ENCODE results near the gene PRPS2.

PRPS2 gene

GRCh38 chrX:12865359-12865758 is 74.1 kb downstream of the PRPS2 start:
- TF ChIP-seq MAX (IDR thresholded peaks at IDR 0.05), result no peak
- TF ChIP-seq TEAD4 (IDR thresholded peaks at IDR 0.05), result no peak
- no peak for TF ChIP-seq TCF12 (IDR thresholded peaks at IDR 0.05; ENCODE audit: low read depth)
- TF ChIP-seq NFIC (IDR thresholded peaks at IDR 0.05), result no peak
- TF ChIP-seq FOXM1 (IDR thresholded peaks at IDR 0.05; ENCODE audit: borderline replicate concordance, low read depth), result no peak
- TF ChIP-seq, protein P1, sequence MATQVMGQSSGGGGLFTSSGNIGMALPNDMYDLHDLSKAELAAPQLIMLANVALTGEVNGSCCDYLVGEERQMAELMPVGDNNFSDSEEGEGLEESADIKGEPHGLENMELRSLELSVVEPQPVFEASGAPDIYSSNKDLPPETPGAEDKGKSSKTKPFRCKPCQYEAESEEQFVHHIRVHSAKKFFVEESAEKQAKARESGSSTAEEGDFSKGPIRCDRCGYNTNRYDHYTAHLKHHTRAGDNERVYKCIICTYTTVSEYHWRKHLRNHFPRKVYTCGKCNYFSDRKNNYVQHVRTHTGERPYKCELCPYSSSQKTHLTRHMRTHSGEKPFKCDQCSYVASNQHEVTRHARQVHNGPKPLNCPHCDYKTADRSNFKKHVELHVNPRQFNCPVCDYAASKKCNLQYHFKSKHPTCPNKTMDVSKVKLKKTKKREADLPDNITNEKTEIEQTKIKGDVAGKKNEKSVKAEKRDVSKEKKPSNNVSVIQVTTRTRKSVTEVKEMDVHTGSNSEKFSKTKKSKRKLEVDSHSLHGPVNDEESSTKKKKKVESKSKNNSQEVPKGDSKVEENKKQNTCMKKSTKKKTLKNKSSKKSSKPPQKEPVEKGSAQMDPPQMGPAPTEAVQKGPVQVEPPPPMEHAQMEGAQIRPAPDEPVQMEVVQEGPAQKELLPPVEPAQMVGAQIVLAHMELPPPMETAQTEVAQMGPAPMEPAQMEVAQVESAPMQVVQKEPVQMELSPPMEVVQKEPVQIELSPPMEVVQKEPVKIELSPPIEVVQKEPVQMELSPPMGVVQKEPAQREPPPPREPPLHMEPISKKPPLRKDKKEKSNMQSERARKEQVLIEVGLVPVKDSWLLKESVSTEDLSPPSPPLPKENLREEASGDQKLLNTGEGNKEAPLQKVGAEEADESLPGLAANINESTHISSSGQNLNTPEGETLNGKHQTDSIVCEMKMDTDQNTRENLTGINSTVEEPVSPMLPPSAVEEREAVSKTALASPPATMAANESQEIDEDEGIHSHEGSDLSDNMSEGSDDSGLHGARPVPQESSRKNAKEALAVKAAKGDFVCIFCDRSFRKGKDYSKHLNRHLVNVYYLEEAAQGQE (IDR thresholded peaks at IDR 0.05; ENCODE audit: low read depth), result no peak
- no peak for TF ChIP-seq ZBTB7A (IDR thresholded peaks at IDR 0.05; ENCODE audit: low read depth)
- TF ChIP-seq, protein P2, sequence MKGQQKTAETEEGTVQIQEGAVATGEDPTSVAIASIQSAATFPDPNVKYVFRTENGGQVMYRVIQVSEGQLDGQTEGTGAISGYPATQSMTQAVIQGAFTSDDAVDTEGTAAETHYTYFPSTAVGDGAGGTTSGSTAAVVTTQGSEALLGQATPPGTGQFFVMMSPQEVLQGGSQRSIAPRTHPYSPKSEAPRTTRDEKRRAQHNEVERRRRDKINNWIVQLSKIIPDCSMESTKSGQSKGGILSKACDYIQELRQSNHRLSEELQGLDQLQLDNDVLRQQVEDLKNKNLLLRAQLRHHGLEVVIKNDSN (IDR thresholded peaks at IDR 0.05), result no peak
- TF ChIP-seq CREB1 (IDR thresholded peaks at IDR 0.05; ENCODE audit: low read depth), result no peak
- TF ChIP-seq RAD21 (IDR thresholded peaks at IDR 0.05; ENCODE audit: low read depth), result no peak
- TF ChIP-seq EGR1 (IDR thresholded peaks at IDR 0.05), result no peak
- TF ChIP-seq EP300 (IDR thresholded peaks at IDR 0.05; ENCODE audit: borderline replicate concordance), result no peak
- no peak for TF ChIP-seq TAF1 (IDR thresholded peaks at IDR 0.05; ENCODE audit: low read depth)

GRCh38 chrX:12866451-12867377 is 75.5 kb downstream of the PRPS2 start, which contains the start of gene TLR7:
TSS of gene TLR7 (plus strand) at chrX:12867072. CDS start at chrX:12867579, 507 bp downstream.
- TF ChIP-seq CEBPB (IDR thresholded peaks at IDR 0.05), result no peak
- TF ChIP-seq EP300 (IDR thresholded peaks at IDR 0.05; ENCODE audit: borderline replicate concordance), result no peak
- TF ChIP-seq, protein P1 (IDR thresholded peaks at IDR 0.05; ENCODE audit: low read depth), result no peak
- TF ChIP-seq FOXM1 (IDR thresholded peaks at IDR 0.05; ENCODE audit: borderline replicate concordance, low read depth), result no peak
- TF ChIP-seq TCF12 (IDR thresholded peaks at IDR 0.05; ENCODE audit: low read depth), result no peak
- no peak for TF ChIP-seq RAD21 (IDR thresholded peaks at IDR 0.05; ENCODE audit: low read depth)
- TF ChIP-seq, protein P2 (IDR thresholded peaks at IDR 0.05), result no peak
- TF ChIP-seq ZBTB7A (IDR thresholded peaks at IDR 0.05; ENCODE audit: low read depth), result no peak
- TF ChIP-seq CREB1 (IDR thresholded peaks at IDR 0.05; ENCODE audit: low read depth), result no peak
- no peak for TF ChIP-seq MAX (IDR thresholded peaks at IDR 0.05)
- TF ChIP-seq TAF1 (IDR thresholded peaks at IDR 0.05; ENCODE audit: low read depth), result no peak
- TF ChIP-seq YY1 (IDR thresholded peaks at IDR 0.05; ENCODE audit: low read depth), result no peak
- TF ChIP-seq NFIC (IDR thresholded peaks at IDR 0.05), result no peak
- no peak for TF ChIP-seq TEAD4 (IDR thresholded peaks at IDR 0.05)
- no peak for TF ChIP-seq EGR1 (IDR thresholded peaks at IDR 0.05)

DNA sequence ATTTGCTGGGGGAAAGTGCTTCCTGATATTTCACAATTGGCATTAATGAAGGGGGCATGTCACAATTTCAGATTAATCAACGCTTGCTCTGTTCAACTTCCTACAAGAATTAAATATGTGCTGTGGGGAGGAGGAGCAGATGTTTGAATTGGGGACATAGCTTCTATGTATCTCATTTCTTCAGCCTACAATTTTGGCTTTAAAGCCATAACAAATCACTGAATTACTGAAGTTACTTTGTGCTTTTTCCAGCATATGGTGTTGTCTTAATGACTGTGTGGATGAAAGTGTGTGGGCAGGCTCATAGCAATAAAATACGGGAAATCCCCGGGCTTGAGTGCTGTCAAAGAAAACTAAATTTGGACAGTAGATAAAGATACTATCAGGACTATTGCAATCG is 76.5 kb downstream of the PRPS2 start:
- TF ChIP-seq MAX (IDR thresholded peaks at IDR 0.05), result no peak
- TF ChIP-seq TEAD4 (IDR thresholded peaks at IDR 0.05), result no peak
- TF ChIP-seq, protein P2 (IDR thresholded peaks at IDR 0.05), result no peak
- no peak for TF ChIP-seq EP300 (IDR thresholded peaks at IDR 0.05; ENCODE audit: borderline replicate concordance)
- no peak for TF ChIP-seq ZBTB7A (IDR thresholded peaks at IDR 0.05; ENCODE audit: low read depth)
- TF ChIP-seq CREB1 (IDR thresholded peaks at IDR 0.05; ENCODE audit: low read depth), result no peak
- no peak for TF ChIP-seq YY1 (IDR thresholded peaks at IDR 0.05; ENCODE audit: low read depth)
- no peak for TF ChIP-seq TAF1 (IDR thresholded peaks at IDR 0.05; ENCODE audit: low read depth)
- TF ChIP-seq RAD21 (IDR thresholded peaks at IDR 0.05; ENCODE audit: low read depth), result no peak
- no peak for TF ChIP-seq FOXM1 (IDR thresholded peaks at IDR 0.05; ENCODE audit: borderline replicate concordance, low read depth)
- TF ChIP-seq, protein P1 (IDR thresholded peaks at IDR 0.05; ENCODE audit: low read depth), result no peak
- no peak for TF ChIP-seq EGR1 (IDR thresholded peaks at IDR 0.05)
- no peak for TF ChIP-seq CEBPB (IDR thresholded peaks at IDR 0.05)
- TF ChIP-seq NFIC (IDR thresholded peaks at IDR 0.05), result no peak
- no peak for TF ChIP-seq TCF12 (IDR thresholded peaks at IDR 0.05; ENCODE audit: low read depth)

All from Ishikawa (cell line).